ENCODE data around the gene FABP2.

The FABP2 gene

DNA sequence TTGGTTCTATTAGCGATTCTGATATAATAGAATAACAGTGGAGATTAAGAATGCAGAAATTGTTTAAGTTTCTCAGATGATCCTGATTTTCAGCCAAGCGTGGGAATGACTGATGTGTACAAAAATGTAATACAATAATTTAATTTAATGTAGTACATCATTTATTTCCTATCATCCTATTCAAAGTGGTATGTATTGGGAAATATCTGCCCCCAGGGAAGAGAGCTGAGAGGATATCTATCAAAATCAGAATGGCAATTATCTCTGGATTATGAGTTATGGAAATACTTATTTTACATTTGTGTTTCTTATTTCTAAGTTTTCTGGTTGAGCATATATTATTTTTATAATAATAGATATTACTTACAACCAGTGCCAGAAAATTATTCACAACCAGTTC, 3.9 kb downstream of the FABP2 start:
- no peaks in the 10 kb centered on the region for H3K36me3 ChIP-seq (replicated peaks; ENCODE audit: insufficient read depth, low read length)
- no peaks in the 10 kb centered on the region for H3F3A ChIP-seq (ENCODE audit: insufficient read depth, low read length)

DNA sequence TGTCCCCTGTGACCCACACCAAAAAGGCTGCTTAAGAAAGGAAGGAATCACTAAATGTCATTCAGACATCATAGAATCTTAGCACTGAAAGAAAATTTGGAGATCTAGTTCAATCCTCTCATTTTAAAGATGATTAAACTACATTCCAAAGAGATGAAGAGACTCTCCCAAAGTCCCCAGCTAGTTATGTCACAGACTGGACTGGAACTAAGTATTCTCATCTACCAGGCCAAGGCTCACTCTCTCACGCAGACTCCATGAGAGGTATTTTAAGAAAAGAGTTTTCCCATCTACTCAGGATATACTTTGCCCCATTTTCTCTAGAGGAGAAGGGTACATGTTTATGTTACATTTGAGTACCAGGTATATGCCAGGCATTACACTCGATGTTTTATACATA, 6.9 kb downstream of the FABP2 start:
- H3K27me3 ChIP-seq (replicated peaks; ENCODE audit: insufficient read depth, low read length): no peaks in the 10 kb centered on the region
- no peaks in the 10 kb centered on the region for H3F3A ChIP-seq (ENCODE audit: insufficient read depth, low read length)
- H3K9ac ChIP-seq (ENCODE audit: low read length): no peak overlapping the region
- H3K9me3 ChIP-seq (replicated peaks; ENCODE audit: insufficient read depth, low read length): no peaks in the 10 kb centered on the region
- no peak for DNase-seq
- no peaks in the 10 kb centered on the region for H3K9me2 ChIP-seq (replicated peaks; ENCODE audit: insufficient read depth, low read length)
- no peak for TF ChIP-seq EZH2phosphoT487 (IDR thresholded peaks at IDR 0.05; ENCODE audit: low read length)
- H3K4me2 ChIP-seq (ENCODE audit: low read depth, low read length): no peak overlapping the region
- no peaks in the 10 kb centered on the region for H3K79me2 ChIP-seq (ENCODE audit: low read length)
- no peak overlapping the region for H2AFZ ChIP-seq (ENCODE audit: low read length)
- H3K4me1 ChIP-seq (ENCODE audit: low read length): no peaks in the 10 kb centered on the region
- H3K4me3 ChIP-seq (ENCODE audit: low read length): no peak overlapping the region
- H3K36me3 ChIP-seq (replicated peaks; ENCODE audit: insufficient read depth, low read length): no peaks in the 10 kb centered on the region
- H4K20me1 ChIP-seq (ENCODE audit: insufficient read depth, low read length): no peaks in the 10 kb centered on the region
- no peak overlapping the region for H3K27ac ChIP-seq (ENCODE audit: low read length)

More for the DNA sequence above, 3.9 kb downstream of the FABP2 start:
- no peak overlapping the region for H3K27ac ChIP-seq (ENCODE audit: low read length)
- no peak overlapping the region for H3K4me2 ChIP-seq (ENCODE audit: low read depth, low read length)
- H3K79me2 ChIP-seq (ENCODE audit: low read length): no peaks in the 10 kb centered on the region
- H4K20me1 ChIP-seq (ENCODE audit: insufficient read depth, low read length): no peaks in the 10 kb centered on the region
- H3K27me3 ChIP-seq (replicated peaks; ENCODE audit: insufficient read depth, low read length): no peaks in the 10 kb centered on the region
- H3K9me2 ChIP-seq (replicated peaks; ENCODE audit: insufficient read depth, low read length): no peaks in the 10 kb centered on the region
- TF ChIP-seq EZH2phosphoT487 (IDR thresholded peaks at IDR 0.05; ENCODE audit: low read length) (no peak), EZH2 (optimal IDR thresholded peaks at IDR 0.05; ENCODE audit: low read depth, low read length) (no peak)
- TF ChIP-seq, protein P1, sequence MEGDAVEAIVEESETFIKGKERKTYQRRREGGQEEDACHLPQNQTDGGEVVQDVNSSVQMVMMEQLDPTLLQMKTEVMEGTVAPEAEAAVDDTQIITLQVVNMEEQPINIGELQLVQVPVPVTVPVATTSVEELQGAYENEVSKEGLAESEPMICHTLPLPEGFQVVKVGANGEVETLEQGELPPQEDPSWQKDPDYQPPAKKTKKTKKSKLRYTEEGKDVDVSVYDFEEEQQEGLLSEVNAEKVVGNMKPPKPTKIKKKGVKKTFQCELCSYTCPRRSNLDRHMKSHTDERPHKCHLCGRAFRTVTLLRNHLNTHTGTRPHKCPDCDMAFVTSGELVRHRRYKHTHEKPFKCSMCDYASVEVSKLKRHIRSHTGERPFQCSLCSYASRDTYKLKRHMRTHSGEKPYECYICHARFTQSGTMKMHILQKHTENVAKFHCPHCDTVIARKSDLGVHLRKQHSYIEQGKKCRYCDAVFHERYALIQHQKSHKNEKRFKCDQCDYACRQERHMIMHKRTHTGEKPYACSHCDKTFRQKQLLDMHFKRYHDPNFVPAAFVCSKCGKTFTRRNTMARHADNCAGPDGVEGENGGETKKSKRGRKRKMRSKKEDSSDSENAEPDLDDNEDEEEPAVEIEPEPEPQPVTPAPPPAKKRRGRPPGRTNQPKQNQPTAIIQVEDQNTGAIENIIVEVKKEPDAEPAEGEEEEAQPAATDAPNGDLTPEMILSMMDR (IDR thresholded peaks at IDR 0.05; ENCODE audit: low read length): no peak
- H2AFZ ChIP-seq (ENCODE audit: low read length): no peak overlapping the region
- no peak for DNase-seq
- no peak overlapping the region for H3K4me3 ChIP-seq (ENCODE audit: low read length)
- H3K9me3 ChIP-seq (replicated peaks; ENCODE audit: insufficient read depth, low read length): no peaks in the 10 kb centered on the region
- H3K4me1 ChIP-seq (ENCODE audit: low read length): no peaks in the 10 kb centered on the region
- no peak overlapping the region for H3K9ac ChIP-seq (ENCODE audit: low read length)

DNA sequence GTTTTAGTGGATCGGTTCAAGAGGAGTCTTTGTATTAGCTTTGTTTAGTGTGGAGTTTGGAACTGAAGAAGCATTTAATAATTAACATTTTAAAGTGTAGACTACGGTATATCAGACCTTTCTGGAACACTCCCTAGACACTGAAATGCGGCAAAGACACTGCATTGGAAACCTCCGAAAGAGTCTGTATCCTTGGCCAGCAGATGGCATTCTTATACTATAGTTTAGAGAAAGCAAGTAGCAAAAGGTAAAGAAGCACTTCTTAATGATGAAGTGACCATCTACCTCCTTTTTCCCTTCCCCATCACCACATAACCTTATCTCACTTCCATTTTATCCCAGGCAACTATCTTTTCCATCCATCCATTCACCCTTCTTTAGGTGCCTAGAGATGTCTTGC, 7.6 kb downstream of the FABP2 start:
- Histone ChIP-seq H3K4me1 (ENCODE audit: low read length) (no peaks in the 10 kb centered on the region), H3K9me2 (replicated peaks; ENCODE audit: insufficient read depth, low read length) (no peaks in the 10 kb centered on the region), H3K27me3 (replicated peaks; ENCODE audit: insufficient read depth, low read length) (no peaks in the 10 kb centered on the region), H4K20me1 (ENCODE audit: insufficient read depth, low read length) (no peaks in the 10 kb centered on the region), H3K4me2 (ENCODE audit: low read depth, low read length) (no peak overlapping the region), H3K36me3 (replicated peaks; ENCODE audit: insufficient read depth, low read length) (no peaks in the 10 kb centered on the region), H3K27ac (ENCODE audit: low read length) (no peak overlapping the region), H3K9ac (ENCODE audit: low read length) (no peak overlapping the region), H3F3A (ENCODE audit: insufficient read depth, low read length) (no peaks in the 10 kb centered on the region), H3K4me3 (ENCODE audit: low read length) (no peak overlapping the region), H3K9me3 (replicated peaks; ENCODE audit: insufficient read depth, low read length) (no peaks in the 10 kb centered on the region), H3K79me2 (ENCODE audit: low read length) (no peaks in the 10 kb centered on the region), H2AFZ (ENCODE audit: low read length) (no peak overlapping the region)
- peak; percentile 55 for DNase-seq
- TF ChIP-seq, protein P1 (IDR thresholded peaks at IDR 0.05; ENCODE audit: low read length): peak; percentile 48
- TF ChIP-seq EZH2 (optimal IDR thresholded peaks at IDR 0.05; ENCODE audit: low read depth, low read length): no peak
- no peak for TF ChIP-seq EZH2phosphoT487 (IDR thresholded peaks at IDR 0.05; ENCODE audit: low read length)

DNA sequence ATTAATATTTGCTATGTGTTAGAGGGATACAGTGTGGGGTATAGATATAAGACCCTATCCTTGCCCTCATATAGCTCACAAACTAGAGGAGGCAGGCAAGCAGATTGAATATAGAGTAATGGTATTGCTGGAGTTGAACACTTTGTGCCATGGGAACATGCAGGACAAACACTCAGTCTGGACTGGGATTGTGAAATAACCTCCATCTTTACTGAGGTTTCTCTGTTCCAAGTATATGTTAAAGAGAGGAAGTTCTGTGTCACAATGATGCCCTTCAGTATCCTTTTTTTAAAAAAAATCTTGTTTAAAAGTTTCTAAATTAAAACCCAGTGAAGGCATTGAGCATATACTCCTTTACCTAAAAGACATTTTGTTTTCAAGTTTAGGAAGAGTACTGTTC, 8.7 kb downstream of the FABP2 start:
- DNase-seq: no peak
- Histone ChIP-seq H3K27ac (ENCODE audit: low read length) (no peak overlapping the region), H3K4me1 (ENCODE audit: low read length) (no peaks in the 10 kb centered on the region), H3K79me2 (ENCODE audit: low read length) (no peaks in the 10 kb centered on the region), H4K20me1 (ENCODE audit: insufficient read depth, low read length) (no peaks in the 10 kb centered on the region), H3K36me3 (replicated peaks; ENCODE audit: insufficient read depth, low read length) (no peaks in the 10 kb centered on the region), H3K9me2 (replicated peaks; ENCODE audit: insufficient read depth, low read length) (no peaks in the 10 kb centered on the region), H3K9ac (ENCODE audit: low read length) (no peak overlapping the region), H3K4me2 (ENCODE audit: low read depth, low read length) (no peak overlapping the region), H3K4me3 (ENCODE audit: low read length) (no peak overlapping the region), H3K27me3 (replicated peaks; ENCODE audit: insufficient read depth, low read length) (no peaks in the 10 kb centered on the region), H3F3A (ENCODE audit: insufficient read depth, low read length) (no peaks in the 10 kb centered on the region), H2AFZ (ENCODE audit: low read length) (no peak overlapping the region), H3K9me3 (replicated peaks; ENCODE audit: insufficient read depth, low read length) (no peaks in the 10 kb centered on the region)
- TF ChIP-seq, protein P1 (IDR thresholded peaks at IDR 0.05; ENCODE audit: low read length): no peak

Data from MM.1S (cell line).